Measurements from ENCODE around the gene FLNC. TPM values are rescaled to one million over a fixed set of nuclear protein-coding genes. Genes with fewer than 3 reads are reported as not detected.

Gene FLNC
- total and polyA plus RNA-seq, 2 donors (not counting 3 experiments of a cell fraction or from before 2014, with no cell fraction given), result 19.5 to 81.9 TPM

GRCh38 chr7:128895320-128895719 is 65.1 kb downstream of the FLNC start:
- Histone ChIP-seq H3K4me2 (ENCODE audit: insufficient read depth, low read length) (no peak overlapping the region), H3K9me3 (replicated peaks; ENCODE audit: control insufficient read depth, insufficient read depth, low read length) (no peaks in the 10 kb centered on the region), H3K36me3 (ENCODE audit: control insufficient read depth in 2 of 2, extremely low read depth in 1 of 2, insufficient read depth in 2 of 2, low read length in 2 of 2) (no peaks in the 10 kb centered on the region), H3K4me1 (ENCODE audit: control insufficient read depth, extremely low read depth, insufficient read depth, low read length) (no peaks in the 10 kb centered on the region), H2AFZ (ENCODE audit: low read depth, low read length) (no peak overlapping the region), H3K4me3 (replicated peaks in 1 of 3; ENCODE audit: insufficient read depth in 1 of 3, low read depth in 1 of 3, low read length in 3 of 3) (no peak overlapping the region), H4K20me1 (replicated peaks; ENCODE audit: control insufficient read depth, extremely low read depth, insufficient read depth, low read length) (no peaks in the 10 kb centered on the region), H3K9me1 (replicated peaks; ENCODE audit: control insufficient read depth, extremely low read depth, insufficient read depth, low read length) (no peaks in the 10 kb centered on the region), H3K9ac (replicated peaks; ENCODE audit: extremely low read depth, insufficient read depth, low read length) (no peak overlapping the region), H3K79me2 (ENCODE audit: control insufficient read depth, insufficient read depth, low read length) (no peaks in the 10 kb centered on the region), H3K27me3 (ENCODE audit: control insufficient read depth in 2 of 2, insufficient read depth in 2 of 2, low read length in 2 of 2) (peaks cover 7 to 21% of the 10 kb centered on the region in 2 experiments), H3K27ac (ENCODE audit: insufficient read depth, low read depth, low read length) (no peak overlapping the region)
- no peak for DNase-seq (ENCODE audit: low read depth, low spot score)
- BruUV-seq (replicated peaks), result no TSS peak
- intact Hi-C loops (cut with micrococcal nuclease) (no loop called here), dilution Hi-C loops (cut with MboI; ENCODE audit: extremely low pct_ligation_motif_present, low sequenced_read_pairs) (no loop called here)
- ChIA-PET CTCF (no interaction called here), POLR2A (no interaction called here)
- TF ChIP-seq MYC (IDR thresholded peaks at IDR 0.05; ENCODE audit: low read depth, low read length) (no peak), JUN (IDR thresholded peaks at IDR 0.05; ENCODE audit: borderline replicate concordance, insufficient read depth, insufficient read length, low read depth) (no peak), GATA2 (IDR thresholded peaks at IDR 0.05; ENCODE audit: insufficient read depth, insufficient read length, low read depth, low read length) (no peak), POLR2A (IDR thresholded peaks at IDR 0.05; ENCODE audit: low read depth, low read length) (no peak), CTCF (IDR thresholded peaks at IDR 0.05; ENCODE audit: extremely low read depth in 1 of 2, insufficient read depth in 1 of 2, low read depth in 1 of 2, low read length in 2 of 2) (no peak), FOS (IDR thresholded peaks at IDR 0.05; ENCODE audit: borderline replicate concordance, insufficient read depth, low read length) (no peak), MAX (IDR thresholded peaks at IDR 0.05; ENCODE audit: insufficient read depth, insufficient read length) (no peak), POLR2AphosphoS5 (IDR thresholded peaks at IDR 0.05; ENCODE audit: insufficient read depth, low read depth, low read length) (no peak), EZH2 (IDR thresholded peaks at IDR 0.05; ENCODE audit: borderline replicate concordance, low read depth, low read length, severe bottlenecking) (no peak)
- FAIRE-seq, result no peak

Data from endothelial cell of umbilical vein (primary cell).